Stimulated activated CD8-positive, alpha-beta memory T cell treated with anti-CD3 and anti-CD28 coated beads, Interleukin-15, amount 100 ng/mL, for 1 hour (primary cell): Measurements from ENCODE around the gene LAIR1.
"Not testable (repeated sequence)": the region's sequence is repeated elsewhere in the genome, so short reads cannot be mapped to it uniquely, and the experiment has no call there.

Experiments
- DNase-seq: peaks from one replicate; pipeline ENCODE4 v3.0.0-alpha.2; 2020; ENCODE audit warnings: low read depth

Gene LAIR1

DNA sequence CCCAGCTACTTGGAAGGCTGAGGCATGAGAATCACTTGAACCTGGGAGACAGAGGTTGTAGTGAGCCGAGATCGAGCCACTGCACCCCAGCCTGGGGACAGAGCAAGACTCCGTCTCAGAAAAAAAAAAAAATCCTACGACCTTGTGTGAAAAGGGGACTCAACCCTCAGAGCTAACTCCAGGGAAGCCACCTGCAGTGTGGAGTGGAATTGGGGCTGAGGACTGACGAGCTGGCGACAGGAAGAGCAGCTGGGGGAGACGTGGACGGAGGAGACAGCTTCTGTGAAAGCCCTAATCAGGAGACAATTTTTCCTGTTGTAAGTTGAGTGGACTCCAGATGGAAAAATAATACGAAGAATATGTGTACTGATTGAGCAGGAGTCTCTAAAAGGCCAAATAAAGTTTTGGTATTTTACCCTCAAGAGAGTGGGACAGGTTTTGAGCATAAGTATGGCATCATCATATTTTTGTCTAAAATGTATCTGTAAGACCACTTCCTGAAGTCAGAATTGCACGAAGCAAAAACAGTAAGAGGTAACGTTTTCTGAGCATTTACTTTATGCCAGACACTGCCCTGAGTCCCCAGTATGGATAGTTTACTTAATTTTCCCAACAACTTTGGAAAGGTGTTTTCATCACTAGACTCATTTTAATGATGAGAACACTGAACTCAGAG is 12.0 kb upstream of the LAIR1 start:
- DNase-seq = no peak

- DNase-seq = not testable (repeated sequence)
Observed at GRCh38 chr19:54375181-54375938, 10.6 kb upstream of the LAIR1 start.

DNA sequence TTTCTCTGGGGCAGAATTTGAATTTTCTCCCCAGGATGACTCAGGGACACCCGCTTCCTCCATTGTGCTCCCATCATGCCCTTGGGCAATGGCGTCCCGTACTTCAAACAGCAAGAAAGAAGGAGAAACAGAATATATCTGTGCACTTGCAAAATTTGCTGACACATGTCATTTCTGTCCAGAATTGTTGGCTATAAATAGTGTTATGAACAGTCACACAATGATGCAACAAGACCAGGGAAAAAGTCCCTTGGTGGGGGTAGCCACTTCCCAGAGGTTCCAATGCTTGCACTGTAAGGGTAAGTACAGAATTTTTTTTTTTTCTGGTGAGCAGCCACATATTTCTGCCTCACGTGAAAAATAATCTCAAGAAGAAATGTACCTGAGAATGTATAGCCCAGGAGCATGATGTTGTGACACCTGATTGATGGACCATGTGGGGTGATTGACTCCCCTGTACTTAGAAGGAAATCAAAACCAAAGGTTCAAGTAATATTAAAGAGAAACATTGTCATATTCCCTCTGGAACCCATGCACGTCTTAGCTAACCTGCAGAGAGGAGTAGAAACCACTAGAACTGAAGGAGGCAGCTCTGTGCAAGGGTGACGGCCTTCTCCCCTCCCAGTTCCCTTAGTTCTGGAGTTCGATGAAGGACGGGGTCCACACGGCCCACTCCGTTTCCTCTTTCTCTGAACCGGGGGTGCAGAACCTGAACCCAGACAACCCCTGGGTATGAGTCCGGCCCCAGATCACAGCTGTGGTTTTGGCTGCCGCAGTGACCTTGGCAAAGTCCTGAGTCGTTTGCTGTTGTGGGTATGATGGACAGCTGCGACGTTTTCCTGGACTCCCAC is 9.3 kb upstream of the LAIR1 start:
- DNase-seq = no peak

- DNase-seq = not testable (repeated sequence)
Observed at GRCh38 chr19:54371453-54371852, 6.7 kb upstream of the LAIR1 start.

- DNase-seq = peak; percentile 30
Observed at GRCh38 chr19:54370434-54370796, 5.7 kb upstream of the LAIR1 start.

DNA sequence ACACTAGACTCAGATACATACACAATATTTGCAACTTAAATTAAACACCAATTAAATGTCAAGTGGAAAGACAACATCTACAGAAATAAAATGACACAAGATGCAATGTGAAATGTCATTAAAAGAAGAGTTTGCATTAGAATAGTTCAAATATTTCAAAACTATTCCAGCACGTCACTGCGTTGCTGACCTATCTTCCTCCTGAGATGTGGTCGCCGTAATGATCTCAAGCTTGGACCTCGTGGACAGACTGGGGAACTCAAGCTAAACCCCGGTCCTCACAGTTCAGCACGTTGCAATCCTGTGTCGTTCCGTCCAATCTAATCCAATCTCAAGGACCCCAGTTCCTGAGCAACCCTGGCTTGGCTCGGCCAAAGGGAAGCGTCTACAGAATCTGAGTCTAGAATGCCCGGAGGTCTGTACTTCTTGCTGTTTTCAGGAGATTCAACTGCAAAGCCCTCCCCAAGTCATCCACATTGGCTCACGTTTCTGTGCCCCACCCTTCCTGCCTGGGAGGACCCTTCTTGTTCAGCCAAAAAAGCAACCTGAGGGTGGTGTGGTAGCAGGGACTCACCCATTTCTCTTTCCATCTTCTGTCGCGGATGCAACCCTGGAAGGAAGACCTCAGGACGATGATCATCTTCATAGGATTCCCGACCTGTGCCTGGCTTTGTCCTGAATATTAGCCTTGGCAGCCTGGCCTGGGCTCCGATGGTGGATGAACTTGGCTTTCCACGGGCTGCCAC is 5.1 kb upstream of the LAIR1 start:
- not testable (repeated sequence) for DNase-seq

DNA sequence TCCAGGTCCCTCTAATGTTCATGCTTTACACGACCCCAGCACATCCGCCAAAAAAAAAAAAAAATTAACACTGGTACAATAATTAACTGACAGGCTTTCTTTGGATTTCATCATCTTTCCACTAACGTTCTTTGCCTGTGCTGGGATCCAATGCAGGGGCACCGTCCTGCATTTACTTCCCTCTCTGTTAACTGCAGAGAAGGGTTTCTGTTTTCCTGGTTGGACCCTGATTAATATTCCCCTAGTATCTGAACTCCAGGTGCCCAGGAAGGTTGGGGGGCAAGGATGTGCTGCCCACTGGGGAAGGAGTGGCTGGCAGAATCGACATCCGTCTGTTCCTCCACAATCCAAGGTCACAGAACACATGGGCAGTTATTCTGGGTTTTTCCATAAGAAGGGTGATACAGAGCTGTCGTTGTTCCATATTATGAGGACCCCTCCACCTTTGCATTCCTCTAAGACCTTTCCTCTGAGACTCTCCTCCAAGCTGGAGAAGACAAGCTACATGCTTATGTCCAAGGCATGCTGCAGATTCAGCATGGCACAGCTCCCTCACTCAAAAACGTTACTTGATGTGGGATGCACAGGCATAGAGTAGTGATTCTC is 4.5 kb upstream of the LAIR1 start:
- no peak for DNase-seq

DNA sequence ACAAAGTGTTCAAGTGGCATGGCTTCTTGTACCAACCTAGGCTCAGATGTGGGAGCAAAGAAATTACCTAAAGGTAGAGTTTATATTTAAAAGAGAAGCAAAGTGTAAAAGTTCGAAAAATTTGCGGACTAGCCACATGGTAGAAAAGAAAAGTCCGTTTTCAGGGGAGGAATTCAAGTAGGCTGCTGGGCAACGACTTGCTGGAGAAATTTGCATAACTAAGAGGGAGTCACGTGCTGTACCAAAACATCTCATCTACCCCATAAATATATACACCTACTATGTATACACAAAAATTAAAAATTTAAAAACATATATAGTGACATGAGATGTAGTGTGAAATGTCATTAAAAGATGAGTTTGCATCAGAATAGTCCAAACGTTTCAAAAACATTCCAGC is 2.1 kb upstream of the LAIR1 start:
- DNase-seq = no peak

DNA sequence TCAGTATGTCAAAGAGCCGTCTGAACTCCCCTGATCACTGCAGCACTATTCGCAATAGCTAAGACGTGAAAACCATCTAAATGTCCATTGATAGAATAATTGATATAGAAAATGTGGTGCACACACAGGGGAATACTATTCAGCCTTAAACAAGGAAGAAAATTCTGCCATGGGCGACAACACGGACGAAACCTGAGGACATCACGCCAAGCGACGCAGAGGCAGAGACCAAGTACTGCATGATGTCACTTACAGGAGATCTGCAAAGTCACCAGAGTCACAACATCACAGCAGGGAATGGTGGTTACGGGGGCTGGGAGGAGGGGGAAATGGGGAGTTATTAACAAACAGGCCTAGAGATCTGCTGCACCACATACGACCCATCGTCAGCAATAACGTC is 1.1 kb upstream of the LAIR1 start:
- DNase-seq = not testable (repeated sequence)

DNA sequence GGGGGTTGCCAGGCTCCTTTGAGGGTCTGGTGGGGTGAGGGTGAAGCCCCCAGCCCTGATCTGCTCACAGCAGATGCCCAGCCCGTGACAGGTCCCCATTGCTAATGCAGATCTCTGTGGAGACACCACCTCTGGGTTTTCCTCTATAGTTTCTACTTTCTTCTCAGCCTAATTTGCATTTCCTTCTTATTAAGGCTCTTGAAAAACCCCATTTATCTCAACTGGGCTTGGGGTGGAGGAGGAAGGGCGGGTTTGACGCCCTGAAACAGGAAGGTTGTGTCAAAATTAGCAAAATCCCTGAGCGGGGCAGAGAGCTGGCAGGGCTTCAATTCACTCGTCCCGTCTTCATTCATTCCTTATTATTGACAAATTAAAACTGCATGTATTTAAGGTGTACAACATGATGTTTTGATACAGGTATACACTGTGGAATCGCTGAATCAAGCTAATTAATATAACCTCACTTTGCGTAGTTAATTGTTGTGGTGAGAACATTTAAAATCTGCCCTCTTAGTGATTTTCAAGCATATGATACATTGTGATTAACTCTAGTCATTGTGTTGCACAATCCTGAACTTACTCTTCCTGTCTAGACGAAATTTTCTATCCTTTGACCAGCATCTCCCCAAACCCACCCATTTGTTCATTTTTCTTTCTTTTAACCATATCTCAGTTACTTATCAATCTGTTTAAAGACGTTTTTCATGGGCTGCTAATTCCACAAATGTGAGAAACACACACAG is 2.9 kb downstream of the LAIR1 start:
- not testable (repeated sequence) for DNase-seq

DNA sequence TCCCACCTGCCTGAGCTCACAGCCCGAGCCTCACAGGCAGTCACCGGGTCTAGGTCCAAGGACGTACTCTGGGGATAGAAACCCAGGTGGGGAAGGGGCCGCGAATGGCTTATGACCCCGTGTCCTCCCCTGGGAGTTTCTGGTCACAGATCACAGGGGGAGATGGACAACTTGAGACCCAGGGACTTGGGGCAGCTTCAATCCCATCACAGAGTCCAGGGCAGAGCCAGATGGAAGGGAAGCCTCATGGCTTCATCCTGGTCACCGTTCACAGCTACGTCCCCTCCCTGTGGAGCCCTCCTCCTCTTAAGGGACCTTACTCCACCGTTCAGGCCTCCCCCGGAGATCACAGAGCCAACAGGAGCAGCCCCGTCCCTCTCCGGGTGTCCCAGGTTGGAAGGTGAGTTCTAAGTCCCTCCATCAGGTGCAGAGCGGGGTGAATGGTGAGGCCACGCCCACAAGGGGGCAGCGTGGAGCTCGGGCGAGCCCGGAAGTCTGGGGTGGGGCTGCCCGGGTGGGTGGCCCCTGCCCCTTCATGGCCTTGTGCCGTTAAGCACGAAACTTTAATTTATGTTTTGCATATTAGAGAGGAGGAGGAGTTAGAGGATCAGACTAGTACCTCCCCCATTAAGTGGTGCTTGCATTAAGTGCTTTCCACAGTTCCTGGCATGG is 5.4 kb downstream of the LAIR1 start:
- DNase-seq = peak; percentile 43

DNA sequence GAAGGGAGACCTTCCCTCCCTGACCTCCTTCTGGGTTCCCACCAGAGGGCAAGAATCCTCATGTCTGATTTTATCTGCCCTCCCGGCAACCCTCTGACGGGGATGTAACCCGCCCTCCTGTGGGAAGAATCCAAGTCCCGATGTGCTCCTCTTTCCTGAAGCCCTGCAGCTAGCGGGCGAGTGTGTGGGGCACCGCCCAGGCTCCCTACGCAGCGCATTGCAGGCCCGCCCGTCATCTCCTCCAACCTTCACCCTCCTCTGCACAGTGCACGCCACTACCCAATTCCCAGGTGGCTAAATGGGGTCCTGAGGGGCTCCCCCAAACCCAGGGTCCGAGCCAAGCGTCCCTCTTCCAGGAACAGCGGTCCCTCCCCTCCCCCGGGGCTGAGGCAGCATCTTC is 7.3 kb downstream of the LAIR1 start:
- no peak for DNase-seq

GRCh38 chr19:54356444-54357056 is 8.2 kb downstream of the LAIR1 start:
- DNase-seq = no peak

- DNase-seq = no peak
Observed at GRCh38 chr19:54355675-54356074, 9.1 kb downstream of the LAIR1 start.

GRCh38 chr19:54354761-54355160 is 10.0 kb downstream of the LAIR1 start:
- no peak for DNase-seq

DNA sequence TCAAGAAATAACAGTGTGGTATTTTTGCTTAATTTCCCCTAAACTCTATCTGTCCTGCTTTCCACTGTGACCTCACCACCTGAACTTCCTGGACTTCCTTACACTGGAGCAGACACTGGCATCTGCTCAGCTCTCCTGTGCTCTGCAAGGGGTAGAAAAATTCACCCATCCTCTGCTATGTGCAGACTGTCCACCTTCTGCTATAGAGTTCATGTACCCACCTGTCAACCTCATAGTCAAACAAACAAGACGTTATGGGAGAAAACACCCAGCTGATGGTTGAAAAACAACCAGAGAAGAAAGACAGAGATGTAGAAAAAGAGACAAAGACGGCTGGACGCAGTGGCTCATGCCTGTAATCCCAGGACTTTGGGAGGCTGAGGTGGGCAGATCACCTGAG is 12.2 kb downstream of the LAIR1 start:
- no peak for DNase-seq

- DNase-seq = no peak
Observed at GRCh38 chr19:54352041-54352440, 12.7 kb downstream of the LAIR1 start.

DNA sequence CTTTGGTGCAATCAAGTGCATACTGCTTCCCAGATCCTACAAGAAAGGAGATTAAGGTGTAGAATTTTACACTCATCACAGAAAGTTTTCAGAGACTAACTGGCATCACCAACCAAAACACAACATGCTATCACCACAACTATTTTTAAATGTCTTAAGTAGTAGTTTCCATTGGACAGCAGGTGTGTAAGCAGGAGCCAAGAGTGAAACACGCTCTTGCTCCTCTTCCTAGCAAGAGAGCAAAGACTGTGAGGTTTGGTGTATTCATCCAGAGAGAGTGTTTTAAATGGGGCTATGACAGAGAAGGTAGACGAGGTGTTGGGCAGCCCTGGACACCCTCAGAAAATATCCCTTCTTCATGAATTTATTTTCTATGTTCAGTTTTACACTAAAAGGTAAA is 13.3 kb downstream of the LAIR1 start:
- DNase-seq = no peak

GRCh38 chr19:54345938-54346386 is 18.8 kb downstream of the LAIR1 start:
- no peak for DNase-seq

- no peak for DNase-seq
Observed at GRCh38 chr19:54343868-54344267, 20.9 kb downstream of the LAIR1 start.
